CD4-positive, alpha-beta T cell (primary cell): ENCODE data around the gene GMFB. TPM values are rescaled to one million over a fixed set of nuclear protein-coding genes. Genes with fewer than 3 reads are reported as not detected.

Source experiments
- ATAC-seq: fragments of 200-7000 bp; cut with Tn5 transposase; one replicate; pipeline ENCODE4 v1.10.0; 2022; ENCODE audit warnings: mild to moderate bottlenecking; ENCODE audit not compliant: poor library complexity
- CTCF ChIA-PET: fragments of 350-600 bp; sonication (Branson Sonifier 250); formaldehyde crosslinking; loops from one replicate; lab custom pipeline; 2021; ENCODE audit warnings: antibody characterized with exemption, inconsistent platforms; lab: Charles Lee
- POLR2A ChIA-PET: fragments of 350-600 bp; sonication (Branson Sonifier 250); formaldehyde crosslinking; loops from one replicate; lab custom pipeline; 2021; ENCODE audit warnings: antibody characterized with exemption, inconsistent platforms; lab: Charles Lee
- DNase-seq, 14 experiments: peaks; one replicate each; pipeline ENCODE4 v3.0.0-alpha.2; 2013 to 2020; ENCODE audit warnings: mixed read lengths in 2 of 14
- H3K27ac ChIP-seq, 2 donors: one replicate each; pipeline versions ENCODE4 v1.5.1 to v1.7.0; 2013; ENCODE audit warnings: low read length in 2 of 2, low read depth in 1 of 2, mild to moderate bottlenecking in 1 of 2
- H3K27me3 ChIP-seq, 2 experiments: 1 replicate in 1 of 2; 2 replicates in 1 of 2; pipeline versions ENCODE4 v1.6.1 to v1.7.0; 2013; ENCODE audit warnings: low read length in 2 of 2, control low read depth in 1 of 2, mild to moderate bottlenecking in 1 of 2, moderate library complexity in 1 of 2; ENCODE audit not compliant: insufficient read depth in 2 of 2, control insufficient read depth in 1 of 2
- H3K36me3 ChIP-seq: one replicate; pipeline ENCODE4 v1.6.1; 2013; ENCODE audit warnings: low read length, control low read depth; ENCODE audit not compliant: insufficient read depth
- H3K4me1 ChIP-seq: one replicate; pipeline ENCODE4 v1.6.1; 2013; ENCODE audit warnings: low read length, control low read depth; ENCODE audit not compliant: insufficient read depth
- H3K4me3 ChIP-seq: one replicate; pipeline ENCODE4 v1.5.1; 2013; ENCODE audit warnings: mild to moderate bottlenecking, low read length, moderate library complexity
- H3K9me3 ChIP-seq, 2 experiments: 1 replicate in 1 of 2; 2 replicates in 1 of 2; pipeline versions ENCODE4 v1.6.1 to v1.7.0; 2013; ENCODE audit warnings: low read length in 2 of 2, mild to moderate bottlenecking in 2 of 2, control low read depth in 1 of 2, moderate library complexity in 1 of 2; ENCODE audit not compliant: control insufficient read depth in 1 of 2, insufficient read depth in 1 of 2
- H3K27ac Mint-ChIP-seq: one replicate; pipeline ENCODE4 v1.8.0; 2020; ENCODE audit warnings: mixed read lengths
- H3K27me3 Mint-ChIP-seq: one replicate; pipeline ENCODE4 v1.8.0; 2021; ENCODE audit warnings: mixed read lengths
- H3K36me3 Mint-ChIP-seq: one replicate; pipeline ENCODE4 v1.8.0; 2021; ENCODE audit warnings: low read depth, mixed read lengths
- H3K4me1 Mint-ChIP-seq: one replicate; pipeline ENCODE4 v1.8.0; 2021; ENCODE audit warnings: low read depth, mixed read lengths
- H3K4me3 Mint-ChIP-seq: one replicate; pipeline ENCODE4 v1.8.0; 2020; ENCODE audit warnings: mild to moderate bottlenecking, mixed read lengths
- H3K9me3 Mint-ChIP-seq: one replicate; pipeline ENCODE4 v1.8.0; 2020; ENCODE audit warnings: mixed read lengths
- CTCF ChIP-seq: fragments of 200-600 bp; IDR thresholded peaks from one replicate; pipeline ENCODE4 v1.8.0; 2022; ENCODE audit warnings: antibody characterized with exemption, mild to moderate bottlenecking
- intact Hi-C, 2 experiments: fragments of 100-400 bp; cut with DNase I in 1 of 2; cut with micrococcal nuclease in 1 of 2; formaldehyde crosslinking; loops; one replicate each; pipeline versions ENCODE4 v1.15.1 to v1.9.0; 2023 to 2025; cut with DNase I, micrococcal nuclease
- total RNA-seq, 174 experiments: library from RNA in 2 of 174; stranded (reverse) in 2 of 174; gene quantifications; one replicate each; pipeline ENCODE4 v1.2.3 and lab custom pipeline; 2021 to 2026

GMFB gene
- total RNA-seq, 2 experiments from 2014 or later = 39.5 to 43.5 TPM

DNA sequence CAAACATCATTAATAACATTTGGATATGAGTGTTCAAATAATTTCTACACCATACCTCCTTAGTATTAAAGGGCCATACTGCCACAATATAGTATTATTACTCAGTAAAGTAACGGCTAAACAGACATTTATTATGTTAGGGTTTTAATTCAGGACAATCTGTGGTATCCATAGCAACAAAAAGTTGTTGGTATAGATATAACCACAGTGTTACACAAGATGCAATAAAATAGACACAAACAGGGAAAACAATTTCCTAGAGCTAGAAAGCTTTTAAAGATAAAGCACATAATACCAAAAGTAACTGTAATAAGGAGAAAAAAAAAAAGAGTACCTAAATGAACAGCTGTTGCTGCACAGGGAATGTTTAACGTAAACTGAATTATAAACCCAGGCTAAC lies 63.7 kb downstream of the GMFB start:
- Histone ChIP-seq H3K4me1 (no peaks in the 10 kb centered on the region), H3K36me3 (peaks cover 36% of the 10 kb centered on the region), H3K27ac (no peak overlapping the region), H3K4me3 (no peak overlapping the region), H3K9me3 (no peaks in the 10 kb centered on the region), H3K27me3 (no peaks in the 10 kb centered on the region)
- Mint-ChIP-seq H3K27me3 (no peaks in the 10 kb centered on the region), H3K4me3 (no peak overlapping the region), H3K4me1 (peaks cover 4% of the 10 kb centered on the region), H3K36me3 (peaks cover 65% of the 10 kb centered on the region), H3K27ac (no peak overlapping the region), H3K9me3 (no peaks in the 10 kb centered on the region)
- intact Hi-C loops = no loop called here
- ATAC-seq (no peak), DNase-seq (no peak)
- POLR2A ChIA-PET = no interaction called here
- CTCF ChIA-PET = no interaction called here
- no peak for TF ChIP-seq CTCF

Other genes with a start within 250 kb of the GMFB start
- gene CDKN3, start 92.0 kb downstream of the GMFB start, total RNA-seq = 1 to 10 TPM in 1 of 2 experiments, under 1 TPM in 1; 0.61 to 1.4 TPM
- 10 to 100 TPM; 55.9 TPM for gene CNIH1, start 47.6 kb downstream of the GMFB start, total RNA-seq
- 10 to 100 TPM; 34.5 to 42.8 TPM for gene CGRRF1, start 20.9 kb upstream of the GMFB start, total RNA-seq
- gene SAMD4A, start 78.1 kb upstream of the GMFB start, total RNA-seq = 1 to 10 TPM; 1.9 to 2.3 TPM